Neural cell (in vitro differentiated cells): ENCODE data around the gene GALNT14.

Source experiments
- CTCF ChIP-seq: fragments of 450-650 bp; IDR thresholded peaks from 2 replicates; pipeline ENCODE4 v1.5.1; 2014; ENCODE audit warnings: antibody characterized with exemption, mild to moderate bottlenecking, moderate library complexity; ENCODE audit not compliant: poor library complexity, severe bottlenecking
- EP300 ChIP-seq: fragments of 450-650 bp; conservative IDR thresholded peaks from 2 replicates; pipeline ENCODE4 v1.6.1; 2014; ENCODE audit warnings: antibody characterized with exemption, mild to moderate bottlenecking, moderate library complexity; ENCODE audit not compliant: poor library complexity, severe bottlenecking
- EZH2 ChIP-seq: fragments of 200-600, 300-800 bp; shearing (Covaris generic), sonication (generic); IDR thresholded peaks from 2 replicates; pipeline ENCODE4 v1.6.1; 2014; ENCODE audit warnings: antibody characterized with exemption, low read length, borderline replicate concordance, mild to moderate bottlenecking; ENCODE audit not compliant: insufficient read depth, poor library complexity, severe bottlenecking
- MXI1 ChIP-seq: fragments of 450-650 bp; conservative IDR thresholded peaks from 2 replicates; pipeline ENCODE4 v1.6.1; 2014; ENCODE audit warnings: antibody characterized with exemption, mild to moderate bottlenecking; ENCODE audit not compliant: poor library complexity, severe bottlenecking
- POLR2AphosphoS5 ChIP-seq: IDR thresholded peaks from 2 replicates; pipeline ENCODE4 v1.6.1; 2012
- RAD21 ChIP-seq: fragments of 450-650 bp; conservative IDR thresholded peaks from 2 replicates; pipeline ENCODE4 v1.6.1; 2014; ENCODE audit warnings: antibody characterized with exemption, mild to moderate bottlenecking, moderate library complexity
- REST ChIP-seq: IDR thresholded peaks from 2 replicates; pipeline ENCODE4 v1.6.1; 2012; ENCODE audit warnings: borderline replicate concordance
- SMC3 ChIP-seq: fragments of 450-650 bp; conservative IDR thresholded peaks from 2 replicates; pipeline ENCODE4 v1.6.1; 2014; ENCODE audit warnings: antibody characterized with exemption, mild to moderate bottlenecking, moderate library complexity; ENCODE audit not compliant: poor library complexity
- TAF1 ChIP-seq: IDR thresholded peaks from 2 replicates; pipeline ENCODE4 v1.6.1; 2012; ENCODE audit warnings: low read depth

GRCh38 chr2:31131871-31132270, 6.4 kb downstream of the GALNT14 start:
- TF ChIP-seq CTCF, result no peak
- no peak for TF ChIP-seq RAD21
- TF ChIP-seq POLR2AphosphoS5, result no peak
- no peak for TF ChIP-seq EP300
- no peak for TF ChIP-seq REST
- no peak for TF ChIP-seq EZH2
- TF ChIP-seq TAF1, result no peak
- TF ChIP-seq MXI1, result no peak
- TF ChIP-seq SMC3, result no peak
